ENCODE data around the gene MAZ. TPM values are rescaled to one million over a fixed set of nuclear protein-coding genes. Genes with fewer than 3 reads are reported as not detected.

Gene MAZ
- total and polyA plus RNA-seq, 2 of the 13 experiments (the other 11 are each of a cell fraction or from before 2014, with no cell fraction given), result 203 to 277 TPM

GRCh38 chr16:29815793-29816693 is 9.7 kb downstream of the MAZ start, which contains the start of gene PAGR1 (continued):
- TF ChIP-seq, protein P1, sequence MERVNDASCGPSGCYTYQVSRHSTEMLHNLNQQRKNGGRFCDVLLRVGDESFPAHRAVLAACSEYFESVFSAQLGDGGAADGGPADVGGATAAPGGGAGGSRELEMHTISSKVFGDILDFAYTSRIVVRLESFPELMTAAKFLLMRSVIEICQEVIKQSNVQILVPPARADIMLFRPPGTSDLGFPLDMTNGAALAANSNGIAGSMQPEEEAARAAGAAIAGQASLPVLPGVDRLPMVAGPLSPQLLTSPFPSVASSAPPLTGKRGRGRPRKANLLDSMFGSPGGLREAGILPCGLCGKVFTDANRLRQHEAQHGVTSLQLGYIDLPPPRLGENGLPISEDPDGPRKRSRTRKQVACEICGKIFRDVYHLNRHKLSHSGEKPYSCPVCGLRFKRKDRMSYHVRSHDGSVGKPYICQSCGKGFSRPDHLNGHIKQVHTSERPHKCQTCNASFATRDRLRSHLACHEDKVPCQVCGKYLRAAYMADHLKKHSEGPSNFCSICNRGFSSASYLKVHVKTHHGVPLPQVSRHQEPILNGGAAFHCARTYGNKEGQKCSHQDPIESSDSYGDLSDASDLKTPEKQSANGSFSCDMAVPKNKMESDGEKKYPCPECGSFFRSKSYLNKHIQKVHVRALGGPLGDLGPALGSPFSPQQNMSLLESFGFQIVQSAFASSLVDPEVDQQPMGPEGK (CRISPR knock-in tag; IDR thresholded peaks at IDR 0.05), result peak; percentile 49
- TF ChIP-seq MTA3 (CRISPR knock-in tag; IDR thresholded peaks at IDR 0.05) (no peak), POLR2A (IDR thresholded peaks at IDR 0.05; ENCODE audit: insufficient read depth in 1 of 2, low read depth in 2 of 2, low read length in 2 of 2) (peak in 1 of 2 experiments; percentile 85; a peak in 2 of 4 replicates), REXO4 (CRISPR knock-in tag; IDR thresholded peaks at IDR 0.05; ENCODE audit: borderline replicate concordance) (no peak), HOXD1 (CRISPR knock-in tag; IDR thresholded peaks at IDR 0.05) (peak; percentile 66), GLI4 (CRISPR knock-in tag; IDR thresholded peaks at IDR 0.05; ENCODE audit: borderline replicate concordance) (peak; percentile 98; the same call in 1 of the 2 replicates), RCOR2 (CRISPR knock-in tag; IDR thresholded peaks at IDR 0.05) (peak; percentile 35; the same call in 1 of the 2 replicates), HDAC1 (CRISPR knock-in tag; IDR thresholded peaks at IDR 0.05) (peak; percentile 81), NFKBIZ (CRISPR knock-in tag; IDR thresholded peaks at IDR 0.05) (0 out of 2 replicates have a peak, but pooled peaks have one; percentile 29), FLYWCH1 (CRISPR knock-in tag; IDR thresholded peaks at IDR 0.05) (peak; percentile 88; the same call in 1 of the 2 replicates), TBX3 (IDR thresholded peaks at IDR 0.05; ENCODE audit: borderline replicate concordance) (no peak), KDM4B (CRISPR knock-in tag; IDR thresholded peaks at IDR 0.05) (peak; percentile 81; the same call in 1 of the 2 replicates), ZBTB37 (CRISPR knock-in tag; IDR thresholded peaks at IDR 0.05) (peak; percentile 59; the same call in 1 of the 2 replicates), SAP130 (CRISPR knock-in tag; IDR thresholded peaks at IDR 0.05; ENCODE audit: low read depth) (peak; percentile 90), GATAD2A (CRISPR knock-in tag; IDR thresholded peaks at IDR 0.05) (peak; percentile 26), NONO (IDR thresholded peaks at IDR 0.05) (no peak), NONO (CRISPR knock-in tag; conservative IDR thresholded peaks at IDR 0.05) (peak; percentile 97), ZNF234 (CRISPR knock-in tag; conservative IDR thresholded peaks at IDR 0.05) (no peak), SNRNP70 (IDR thresholded peaks at IDR 0.05; ENCODE audit: low read depth, low read length) (no peak), SMAD1 (CRISPR knock-in tag; IDR thresholded peaks at IDR 0.05; ENCODE audit: borderline replicate concordance, low read depth) (peak; percentile 96; the same call in 1 of the 2 replicates), KDM5A (IDR thresholded peaks at IDR 0.05; ENCODE audit: borderline replicate concordance, low read length) (peak; percentile 69; the same call in 1 of the 2 replicates), MED13 (CRISPR knock-in tag; IDR thresholded peaks at IDR 0.05) (peak; percentile 50; the same call in 1 of the 2 replicates), ZNF180 (CRISPR knock-in tag; IDR thresholded peaks at IDR 0.05; ENCODE audit: borderline replicate concordance, low read depth) (0 out of 2 replicates have a peak, but pooled peaks have one; percentile 19), PAF1 (CRISPR knock-in tag; IDR thresholded peaks at IDR 0.05) (no peak), NCOA1 (CRISPR knock-in tag; IDR thresholded peaks at IDR 0.05) (peak; percentile 66; the same call in 1 of the 2 replicates)
- TF ChIP-seq, protein P2, sequence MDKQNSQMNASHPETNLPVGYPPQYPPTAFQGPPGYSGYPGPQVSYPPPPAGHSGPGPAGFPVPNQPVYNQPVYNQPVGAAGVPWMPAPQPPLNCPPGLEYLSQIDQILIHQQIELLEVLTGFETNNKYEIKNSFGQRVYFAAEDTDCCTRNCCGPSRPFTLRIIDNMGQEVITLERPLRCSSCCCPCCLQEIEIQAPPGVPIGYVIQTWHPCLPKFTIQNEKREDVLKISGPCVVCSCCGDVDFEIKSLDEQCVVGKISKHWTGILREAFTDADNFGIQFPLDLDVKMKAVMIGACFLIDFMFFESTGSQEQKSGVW (CRISPR knock-in tag; IDR thresholded peaks at IDR 0.05; ENCODE audit: borderline replicate concordance), result no peak

Data from HepG2 (cell line).